ENCODE data around the gene C12orf76.

GRCh38 chr12:110033888-110034287, 14.4 kb downstream of the C12orf76 start:
- TF ChIP-seq POLR2AphosphoS5 (IDR thresholded peaks at IDR 0.05; ENCODE audit: low read depth) (no peak), CTCF (conservative IDR thresholded peaks at IDR 0.05; ENCODE audit: low read depth in 2 of 2) (no peak), EZH2 (IDR thresholded peaks at IDR 0.05; ENCODE audit: low read depth, unreplicated experiment) (no peak), CREB1 (CRISPR knock-in tag; IDR thresholded peaks at IDR 0.05; ENCODE audit: low read depth) (no peak), REST (IDR thresholded peaks at IDR 0.05; ENCODE audit: unreplicated experiment) (no peak), JUNB (IDR thresholded peaks at IDR 0.05; ENCODE audit: unreplicated experiment) (no peak), EZH2phosphoT487 (IDR thresholded peaks at IDR 0.05; ENCODE audit: unreplicated experiment) (no peak), ETS1 (IDR thresholded peaks at IDR 0.05) (no peak), STAT1 (IDR thresholded peaks at IDR 0.05; ENCODE audit: unreplicated experiment) (no peak), ZNF462 (CRISPR knock-in tag; IDR thresholded peaks at IDR 0.05) (no peak), ZNF114 (CRISPR knock-in tag; IDR thresholded peaks at IDR 0.05) (no peak), ZNF331 (CRISPR knock-in tag; IDR thresholded peaks at IDR 0.05; ENCODE audit: low read depth) (no peak), NANOG (IDR thresholded peaks at IDR 0.05; ENCODE audit: borderline replicate concordance) (no peak)

Measured in GM23338 (cell line).